Skeletal muscle satellite cell (primary cell): ENCODE results near the gene TRPC4.

Source experiments
- H3K27me3 ChIP-seq: 2 replicates; pipeline ENCODE4 v1.7.0; 2013; ENCODE audit warnings: low read length; ENCODE audit not compliant: control insufficient read depth, insufficient read depth
- H3K36me3 ChIP-seq: 2 replicates; pipeline ENCODE4 v1.7.0; 2013; ENCODE audit warnings: mild to moderate bottlenecking, control low read depth, low read length; ENCODE audit not compliant: insufficient read depth
- H3K4me1 ChIP-seq: 2 replicates; pipeline ENCODE4 v1.7.0; 2013; ENCODE audit warnings: low read length; ENCODE audit not compliant: control insufficient read depth, insufficient read depth
- H3K4me2 ChIP-seq: 2 replicates; pipeline ENCODE4 v1.7.0; 2013; ENCODE audit warnings: mild to moderate bottlenecking, low read length
- H3K4me3 ChIP-seq: 2 replicates; pipeline ENCODE4 v1.7.0; 2013; ENCODE audit warnings: low read length
- H3K9ac ChIP-seq: 2 replicates; pipeline ENCODE4 v1.7.0; 2013; ENCODE audit warnings: mild to moderate bottlenecking, low read depth, low read length, moderate library complexity
- H3K9me3 ChIP-seq: replicated peaks from 2 replicates; pipeline ENCODE4 v1.7.0; 2013; ENCODE audit warnings: mild to moderate bottlenecking, control low read depth, low read length

TRPC4 gene

GRCh38 chr13:37627428-37627827 is 242.1 kb downstream of the TRPC4 start:
- Histone ChIP-seq H3K9ac (no peak overlapping the region), H3K36me3 (no peaks in the 10 kb centered on the region), H3K27me3 (no peaks in the 10 kb centered on the region), H3K9me3 (no peaks in the 10 kb centered on the region), H3K4me1 (peaks cover 2% of the 10 kb centered on the region), H3K4me3 (no peak overlapping the region), H3K4me2 (no peak overlapping the region)

GRCh38 chr13:37621811-37622361 is 247.7 kb downstream of the TRPC4 start:
- Histone ChIP-seq H3K9me3 (no peaks in the 10 kb centered on the region), H3K4me3 (no peak overlapping the region), H3K27me3 (no peaks in the 10 kb centered on the region), H3K36me3 (no peaks in the 10 kb centered on the region), H3K9ac (no peak overlapping the region), H3K4me1 (peaks cover 19% of the 10 kb centered on the region), H3K4me2 (no peak overlapping the region)

- H3K4me2 ChIP-seq = peak overlapping the region; percentile 62
- peak overlapping the region; percentile 71 for H3K9ac ChIP-seq
- H3K9me3 ChIP-seq = no peaks in the 10 kb centered on the region
- no peak overlapping the region for H3K4me3 ChIP-seq
- H3K4me1 ChIP-seq = peaks cover 38% of the 10 kb centered on the region
- no peaks in the 10 kb centered on the region for H3K36me3 ChIP-seq
- no peaks in the 10 kb centered on the region for H3K27me3 ChIP-seq
These were observed 251.0 kb downstream of the TRPC4 start for GRCh38 chr13:37618554-37618953.

- no peaks in the 10 kb centered on the region for H3K36me3 ChIP-seq
- H3K4me1 ChIP-seq = peaks cover 38% of the 10 kb centered on the region
- H3K9ac ChIP-seq = peak overlapping the region; percentile 72
- H3K27me3 ChIP-seq = no peaks in the 10 kb centered on the region
- peak overlapping the region; percentile 14 for H3K4me3 ChIP-seq
- no peaks in the 10 kb centered on the region for H3K9me3 ChIP-seq
- peak overlapping the region; percentile 44 for H3K4me2 ChIP-seq
These were observed 252.4 kb downstream of the TRPC4 start for GRCh38 chr13:37617173-37617572.

DNA sequence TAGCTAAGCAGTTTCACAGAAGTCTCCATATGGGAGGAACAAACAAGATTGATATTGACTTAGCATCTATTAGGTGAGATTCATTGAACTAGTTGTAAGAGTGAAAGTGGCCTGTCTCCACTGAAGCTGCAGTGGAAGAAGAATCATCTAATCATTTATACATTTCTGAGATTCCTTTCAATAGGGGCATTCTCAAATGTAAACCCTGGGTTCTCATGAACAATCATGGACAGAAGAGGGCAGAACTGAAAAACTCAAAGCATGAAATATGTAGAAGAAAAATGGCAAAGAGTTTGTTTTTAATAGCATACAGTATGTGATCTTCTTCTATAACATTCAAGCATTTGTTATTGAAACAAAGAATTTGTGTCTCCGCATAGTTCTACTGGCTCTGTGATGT is 253.4 kb downstream of the TRPC4 start:
- H3K27me3 ChIP-seq = no peaks in the 10 kb centered on the region
- H3K4me3 ChIP-seq = no peak overlapping the region
- H3K4me1 ChIP-seq = peaks cover 38% of the 10 kb centered on the region
- no peaks in the 10 kb centered on the region for H3K9me3 ChIP-seq
- H3K9ac ChIP-seq = peak overlapping the region; percentile 72
- no peaks in the 10 kb centered on the region for H3K36me3 ChIP-seq
- no peak overlapping the region for H3K4me2 ChIP-seq

DNA sequence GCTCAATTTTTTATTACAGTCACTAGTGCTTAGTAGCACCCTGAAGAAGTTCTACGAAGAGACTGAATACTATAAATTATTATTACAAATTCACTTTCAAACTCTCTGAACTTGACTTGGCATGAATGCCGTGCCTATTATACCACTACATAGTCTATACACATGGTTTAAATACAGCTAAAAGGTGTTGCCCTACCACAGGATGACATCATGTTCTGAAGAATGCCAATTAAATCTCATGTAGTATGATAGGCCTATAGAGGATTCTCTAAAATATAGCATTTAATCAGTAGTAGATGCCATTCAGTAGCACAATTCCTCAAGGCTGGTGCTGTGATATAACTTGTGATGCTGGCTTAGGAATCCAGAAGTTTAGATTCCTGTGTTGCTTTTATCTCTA is 254.3 kb downstream of the TRPC4 start:
- Histone ChIP-seq H3K9me3 (no peaks in the 10 kb centered on the region), H3K4me2 (no peak overlapping the region), H3K27me3 (no peaks in the 10 kb centered on the region), H3K9ac (peak overlapping the region; percentile 1), H3K4me1 (peaks cover 40% of the 10 kb centered on the region), H3K36me3 (no peaks in the 10 kb centered on the region), H3K4me3 (no peak overlapping the region)

DNA sequence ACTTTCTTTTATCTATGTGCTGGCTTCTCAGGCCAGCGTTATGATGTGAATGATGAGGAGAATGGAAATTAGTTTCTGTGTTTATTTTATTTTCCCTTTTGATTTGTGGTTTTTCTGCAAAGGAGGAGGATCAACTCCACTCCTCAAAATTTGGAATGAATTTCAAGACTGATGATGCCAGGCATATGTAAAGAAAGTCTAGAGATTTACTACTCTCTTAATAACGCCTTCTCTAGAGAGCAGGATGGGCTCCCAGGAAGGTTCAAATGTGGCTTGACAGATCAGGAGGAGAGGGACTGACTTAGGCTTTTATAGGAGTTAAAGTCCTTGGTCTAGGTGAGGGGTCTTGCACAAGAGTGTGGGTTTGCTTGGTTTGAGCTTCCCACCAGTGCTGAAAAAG is 255.9 kb downstream of the TRPC4 start:
- Histone ChIP-seq H3K9ac (no peak overlapping the region), H3K4me1 (peaks cover 48% of the 10 kb centered on the region), H3K9me3 (no peaks in the 10 kb centered on the region), H3K36me3 (no peaks in the 10 kb centered on the region), H3K4me2 (no peak overlapping the region), H3K4me3 (no peak overlapping the region), H3K27me3 (no peaks in the 10 kb centered on the region)

DNA sequence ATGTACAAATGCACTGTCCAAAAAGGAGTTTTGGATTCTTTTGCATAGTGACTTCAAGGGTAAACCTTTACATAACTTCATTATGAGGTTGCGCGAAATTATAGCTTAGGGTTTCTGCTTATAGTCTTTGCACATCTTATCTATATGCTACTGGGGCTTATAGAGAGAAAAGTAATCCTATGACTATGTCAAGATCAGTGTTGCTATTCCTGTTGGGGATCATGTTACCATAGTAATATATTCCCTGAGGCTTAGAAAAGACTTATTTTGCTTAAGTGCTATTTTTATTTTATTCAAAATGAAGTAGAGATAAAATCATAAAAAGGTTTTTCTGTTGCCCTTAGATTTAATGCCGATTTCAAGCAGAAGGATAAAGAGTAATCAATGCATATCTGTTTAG is 256.3 kb downstream of the TRPC4 start:
- Histone ChIP-seq H3K9ac (no peak overlapping the region), H3K36me3 (no peaks in the 10 kb centered on the region), H3K4me3 (no peak overlapping the region), H3K4me1 (peaks cover 46% of the 10 kb centered on the region), H3K4me2 (no peak overlapping the region), H3K27me3 (no peaks in the 10 kb centered on the region), H3K9me3 (no peaks in the 10 kb centered on the region)

GRCh38 chr13:37608750-37609339 is 260.7 kb downstream of the TRPC4 start:
- H3K27me3 ChIP-seq = no peaks in the 10 kb centered on the region
- no peak overlapping the region for H3K4me3 ChIP-seq
- H3K9ac ChIP-seq = peak overlapping the region; percentile 37
- H3K4me1 ChIP-seq = peaks cover 13% of the 10 kb centered on the region
- H3K4me2 ChIP-seq = no peak overlapping the region
- H3K9me3 ChIP-seq = no peaks in the 10 kb centered on the region
- no peaks in the 10 kb centered on the region for H3K36me3 ChIP-seq

DNA sequence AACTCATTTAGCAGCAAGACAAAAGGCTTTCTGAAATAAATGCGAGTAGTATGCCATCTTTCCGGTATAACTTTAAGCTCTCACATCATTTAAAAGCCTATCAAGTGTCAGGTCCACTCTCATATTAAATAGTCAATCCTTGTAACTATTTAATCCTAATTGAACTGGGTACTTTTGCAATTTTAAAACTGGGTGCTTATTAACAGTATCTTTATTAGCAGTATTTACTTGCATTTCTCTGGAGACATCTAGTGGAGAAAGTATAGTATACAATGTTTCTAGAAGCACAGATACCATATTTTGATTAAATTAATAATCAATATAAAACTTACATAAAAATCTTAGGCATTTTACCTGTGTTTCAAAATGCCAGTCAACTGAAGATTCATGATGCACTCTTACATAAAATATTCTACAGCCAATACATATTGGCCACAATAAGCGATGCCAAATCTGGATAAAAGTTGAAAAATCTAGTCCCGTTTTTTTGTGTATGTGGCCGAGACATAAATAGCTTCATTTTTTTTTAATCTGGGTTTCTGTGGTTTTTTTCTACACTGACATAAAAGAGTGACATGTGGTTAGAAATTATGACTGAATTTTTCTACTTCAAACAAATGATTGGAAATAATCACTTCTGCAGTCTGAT is 266.7 kb downstream of the TRPC4 start:
- no peaks in the 10 kb centered on the region for H3K36me3 ChIP-seq
- no peak overlapping the region for H3K4me2 ChIP-seq
- H3K9me3 ChIP-seq = no peaks in the 10 kb centered on the region
- H3K4me3 ChIP-seq = no peak overlapping the region
- H3K9ac ChIP-seq = peak overlapping the region; percentile 22
- H3K27me3 ChIP-seq = no peaks in the 10 kb centered on the region
- H3K4me1 ChIP-seq = peaks cover 18% of the 10 kb centered on the region

GRCh38 chr13:37601648-37602440 is 267.7 kb downstream of the TRPC4 start:
- H3K36me3 ChIP-seq = no peaks in the 10 kb centered on the region
- no peak overlapping the region for H3K4me3 ChIP-seq
- no peak overlapping the region for H3K4me2 ChIP-seq
- H3K9ac ChIP-seq = peak overlapping the region; percentile 22
- no peaks in the 10 kb centered on the region for H3K27me3 ChIP-seq
- no peaks in the 10 kb centered on the region for H3K9me3 ChIP-seq
- peaks cover 18% of the 10 kb centered on the region for H3K4me1 ChIP-seq
